IPS DF 4.7 (cell line): Measurements from ENCODE around the gene OSGIN1.

Source experiments
- DNase-seq: peaks from one replicate; pipeline ENCODE4 v3.0.0-alpha.2; 2013; ENCODE audit warnings: low spot score; ENCODE audit errors: extremely low read depth

OSGIN1 gene

DNA sequence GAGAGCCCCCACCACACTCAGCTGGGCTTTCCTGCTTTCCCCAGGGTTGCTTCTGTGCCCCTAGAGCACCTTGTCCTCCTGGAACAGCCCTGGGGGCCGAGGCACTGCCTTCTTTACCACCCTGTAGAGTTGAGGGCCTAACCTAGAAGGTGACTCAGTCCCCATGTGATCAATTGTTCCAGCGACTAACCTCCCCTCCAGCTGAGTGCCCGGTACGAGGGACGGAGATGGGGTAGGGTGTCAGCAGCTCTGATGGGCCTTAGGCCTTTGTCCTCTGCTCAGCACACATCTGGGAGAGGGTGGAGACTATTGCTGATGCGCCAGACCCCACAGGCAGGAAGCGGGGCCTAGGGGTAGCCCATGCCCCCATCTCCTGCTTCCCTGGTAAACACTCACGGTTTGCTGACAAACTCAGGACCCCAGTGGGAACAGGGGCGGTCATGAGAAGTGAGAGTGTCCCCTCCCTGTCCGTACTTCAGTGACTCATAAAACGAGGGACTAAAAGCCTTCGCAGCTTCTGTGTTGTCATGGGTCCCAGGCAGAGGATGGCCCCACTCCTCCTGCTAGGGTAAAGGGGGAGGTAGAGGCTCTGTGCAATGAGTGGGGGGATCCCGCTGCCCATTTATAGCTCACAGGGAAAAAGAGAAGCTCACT lies 48.1 kb downstream of the OSGIN1 start:
- DNase-seq = no peak

GRCh38 chr16:84001726-84002125 lies 48.7 kb downstream of the OSGIN1 start:
- DNase-seq = no peak

- DNase-seq = no peak
Measured at GRCh38 chr16:84003038-84003437, 50.0 kb downstream of the OSGIN1 start.

- no peak for DNase-seq
Measured at GRCh38 chr16:84004442-84004841, 51.4 kb downstream of the OSGIN1 start.

GRCh38 chr16:84005391-84005790 lies 52.4 kb downstream of the OSGIN1 start:
- no peak for DNase-seq

GRCh38 chr16:84007520-84007919 lies 54.5 kb downstream of the OSGIN1 start:
- no peak for DNase-seq

- no peak for DNase-seq
Measured at GRCh38 chr16:84007965-84008364, 54.9 kb downstream of the OSGIN1 start.

DNA sequence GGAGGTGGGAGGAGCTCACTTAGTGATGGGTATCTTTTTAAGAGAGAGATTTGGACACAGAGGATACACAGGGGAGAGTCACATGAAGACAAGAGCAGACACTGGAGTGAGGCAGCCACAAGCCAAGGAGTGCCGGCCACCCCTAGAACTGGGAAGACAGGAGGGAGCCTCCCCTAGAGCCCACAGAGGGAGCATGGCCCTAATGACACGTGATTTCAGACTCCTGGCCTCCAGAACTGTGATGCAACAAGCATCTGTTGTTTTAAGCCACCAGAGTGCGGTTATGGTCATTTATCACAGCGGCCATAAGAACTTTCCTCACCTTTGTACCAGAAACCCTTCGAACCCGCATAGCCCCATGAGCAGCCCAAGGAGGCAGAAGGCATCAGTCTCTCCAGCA lies 56.2 kb downstream of the OSGIN1 start:
- DNase-seq = no peak

- peak; percentile 96 for DNase-seq
Measured at GRCh38 chr16:84013787-84014569, 60.9 kb downstream of the OSGIN1 start.

DNA sequence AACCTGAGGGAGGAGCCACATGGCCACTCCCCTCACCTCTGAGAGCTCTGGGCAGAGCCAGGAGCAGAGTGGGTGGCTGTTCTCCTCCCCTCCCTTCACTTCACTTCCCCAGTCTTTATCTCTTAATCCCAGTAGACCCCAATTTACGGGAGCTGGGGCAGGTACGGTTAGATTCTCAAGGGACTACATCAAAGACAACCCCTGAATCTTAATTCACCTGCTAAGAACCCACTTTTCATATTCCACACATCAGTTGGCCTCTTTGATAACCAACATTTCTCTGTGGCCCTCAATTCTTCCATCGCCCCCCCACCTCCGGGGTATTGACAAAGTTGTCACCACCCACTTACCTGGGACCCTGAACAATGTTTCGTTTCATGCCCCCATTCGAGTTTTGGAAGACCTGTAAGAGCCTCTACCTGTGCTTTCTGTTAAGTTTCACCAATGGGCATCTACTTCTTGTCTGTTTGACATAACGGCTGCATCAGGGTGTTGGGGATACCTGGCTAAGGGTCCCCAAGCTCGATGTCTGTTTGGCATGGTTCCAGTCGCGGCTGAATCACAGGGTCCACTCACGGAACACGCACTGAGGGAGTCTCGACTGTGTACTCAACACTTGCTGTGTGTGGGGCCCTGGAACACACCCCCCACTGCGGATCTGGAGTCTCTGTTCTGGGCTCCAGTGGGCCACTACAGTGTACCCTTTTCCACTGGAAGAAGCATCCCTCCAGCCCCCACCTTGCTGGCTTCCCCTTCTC lies 61.7 kb downstream of the OSGIN1 start:
- DNase-seq = no peak

DNA sequence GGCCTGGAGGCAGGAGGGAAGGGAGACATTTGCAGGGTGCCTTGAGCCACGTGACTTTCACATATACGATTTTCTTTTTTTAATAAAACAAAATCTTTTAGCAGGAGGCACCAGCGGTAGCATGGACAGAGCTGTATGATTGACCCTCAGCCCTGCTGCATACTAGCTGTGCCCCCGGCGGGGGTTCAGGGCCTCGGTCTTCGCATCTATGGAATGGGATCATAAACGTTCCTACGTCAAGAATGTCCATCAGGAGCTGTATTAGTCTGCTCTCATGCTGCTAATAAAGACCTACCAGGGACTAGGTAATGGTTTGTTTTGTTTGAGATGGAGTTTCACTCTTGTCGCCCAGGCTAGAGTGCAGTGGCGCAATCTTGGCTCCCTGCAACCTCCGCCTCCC lies 62.4 kb downstream of the OSGIN1 start:
- no peak for DNase-seq
